Measurements from ENCODE around the gene CYB561. TPM values are rescaled to one million over a fixed set of nuclear protein-coding genes. Genes with fewer than 3 reads are reported as not detected.

The CYB561 gene
- total and polyA plus RNA-seq, 9 of the 15 experiments (the other 6 are each of a cell fraction or from before 2014, with no cell fraction given) = 4.0 to 30.8 (median 17.4) TPM

DNA sequence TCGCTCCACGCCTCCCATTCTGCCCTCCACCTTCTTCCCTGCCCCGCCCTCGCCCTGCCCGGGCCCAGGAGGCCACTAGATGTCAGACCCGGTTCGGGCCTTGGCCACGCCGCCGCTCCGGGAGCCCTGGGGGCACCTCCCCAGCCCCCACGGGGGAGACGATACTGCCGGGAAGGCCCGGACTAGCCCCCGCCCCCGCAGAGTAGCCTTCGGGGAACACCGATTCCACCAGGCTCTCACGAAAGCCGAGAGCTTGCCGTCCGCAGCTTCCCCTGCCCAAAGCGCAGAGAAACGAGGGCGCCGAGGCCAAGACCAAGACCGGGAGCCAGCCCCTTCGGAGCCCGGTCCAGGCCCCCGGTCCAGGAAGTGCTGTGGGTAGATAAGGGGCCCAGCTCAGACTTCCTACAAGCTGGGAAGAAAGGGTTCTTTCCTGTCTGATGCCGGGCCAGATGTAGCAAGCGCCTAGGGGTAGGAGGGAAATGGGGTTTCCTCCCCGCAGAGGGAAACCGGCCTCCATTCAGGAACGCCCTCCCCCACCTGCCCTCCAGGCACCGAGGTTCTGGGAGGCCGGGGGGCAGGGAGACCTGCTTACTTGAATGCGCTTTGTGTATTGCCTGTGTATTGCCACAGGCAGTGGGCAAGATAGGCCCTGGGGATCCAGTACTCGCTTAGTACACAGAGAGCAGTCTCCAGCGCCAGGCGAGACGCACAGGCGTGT, 806 bp upstream of the CYB561 start (continued):
- TF ChIP-seq, protein P1, sequence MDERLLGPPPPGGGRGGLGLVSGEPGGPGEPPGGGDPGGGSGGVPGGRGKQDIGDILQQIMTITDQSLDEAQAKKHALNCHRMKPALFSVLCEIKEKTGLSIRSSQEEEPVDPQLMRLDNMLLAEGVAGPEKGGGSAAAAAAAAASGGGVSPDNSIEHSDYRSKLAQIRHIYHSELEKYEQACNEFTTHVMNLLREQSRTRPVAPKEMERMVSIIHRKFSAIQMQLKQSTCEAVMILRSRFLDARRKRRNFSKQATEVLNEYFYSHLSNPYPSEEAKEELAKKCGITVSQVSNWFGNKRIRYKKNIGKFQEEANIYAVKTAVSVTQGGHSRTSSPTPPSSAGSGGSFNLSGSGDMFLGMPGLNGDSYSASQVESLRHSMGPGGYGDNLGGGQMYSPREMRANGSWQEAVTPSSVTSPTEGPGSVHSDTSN (CRISPR knock-in tag; IDR thresholded peaks at IDR 0.05; ENCODE audit: low read depth) = no peak
- TF ChIP-seq, protein P1 (tag; conservative IDR thresholded peaks at IDR 0.05; ENCODE audit: low read depth) = no peak
- TF ChIP-seq, protein P2, sequence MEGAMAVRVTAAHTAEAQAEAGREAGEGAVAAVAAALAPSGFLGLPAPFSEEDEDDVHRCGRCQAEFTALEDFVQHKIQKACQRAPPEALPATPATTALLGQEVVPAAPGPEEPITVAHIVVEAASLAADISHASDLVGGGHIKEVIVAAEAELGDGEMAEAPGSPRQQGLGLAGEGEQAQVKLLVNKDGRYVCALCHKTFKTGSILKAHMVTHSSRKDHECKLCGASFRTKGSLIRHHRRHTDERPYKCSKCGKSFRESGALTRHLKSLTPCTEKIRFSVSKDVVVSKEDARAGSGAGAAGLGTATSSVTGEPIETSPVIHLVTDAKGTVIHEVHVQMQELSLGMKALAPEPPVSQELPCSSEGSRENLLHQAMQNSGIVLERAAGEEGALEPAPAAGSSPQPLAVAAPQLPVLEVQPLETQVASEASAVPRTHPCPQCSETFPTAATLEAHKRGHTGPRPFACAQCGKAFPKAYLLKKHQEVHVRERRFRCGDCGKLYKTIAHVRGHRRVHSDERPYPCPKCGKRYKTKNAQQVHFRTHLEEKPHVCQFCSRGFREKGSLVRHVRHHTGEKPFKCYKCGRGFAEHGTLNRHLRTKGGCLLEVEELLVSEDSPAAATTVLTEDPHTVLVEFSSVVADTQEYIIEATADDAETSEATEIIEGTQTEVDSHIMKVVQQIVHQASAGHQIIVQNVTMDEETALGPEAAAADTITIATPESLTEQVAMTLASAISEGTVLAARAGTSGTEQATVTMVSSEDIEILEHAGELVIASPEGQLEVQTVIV (CRISPR knock-in tag; IDR thresholded peaks at IDR 0.05; ENCODE audit: borderline replicate concordance) = no peak
- no peak for TF ChIP-seq ZNF384 (IDR thresholded peaks at IDR 0.05; ENCODE audit: low read depth, low read length)
- TF ChIP-seq U2AF2 (optimal IDR thresholded peaks at IDR 0.05; ENCODE audit: low read depth, low read length) = no peak
- TF ChIP-seq, protein P3, sequence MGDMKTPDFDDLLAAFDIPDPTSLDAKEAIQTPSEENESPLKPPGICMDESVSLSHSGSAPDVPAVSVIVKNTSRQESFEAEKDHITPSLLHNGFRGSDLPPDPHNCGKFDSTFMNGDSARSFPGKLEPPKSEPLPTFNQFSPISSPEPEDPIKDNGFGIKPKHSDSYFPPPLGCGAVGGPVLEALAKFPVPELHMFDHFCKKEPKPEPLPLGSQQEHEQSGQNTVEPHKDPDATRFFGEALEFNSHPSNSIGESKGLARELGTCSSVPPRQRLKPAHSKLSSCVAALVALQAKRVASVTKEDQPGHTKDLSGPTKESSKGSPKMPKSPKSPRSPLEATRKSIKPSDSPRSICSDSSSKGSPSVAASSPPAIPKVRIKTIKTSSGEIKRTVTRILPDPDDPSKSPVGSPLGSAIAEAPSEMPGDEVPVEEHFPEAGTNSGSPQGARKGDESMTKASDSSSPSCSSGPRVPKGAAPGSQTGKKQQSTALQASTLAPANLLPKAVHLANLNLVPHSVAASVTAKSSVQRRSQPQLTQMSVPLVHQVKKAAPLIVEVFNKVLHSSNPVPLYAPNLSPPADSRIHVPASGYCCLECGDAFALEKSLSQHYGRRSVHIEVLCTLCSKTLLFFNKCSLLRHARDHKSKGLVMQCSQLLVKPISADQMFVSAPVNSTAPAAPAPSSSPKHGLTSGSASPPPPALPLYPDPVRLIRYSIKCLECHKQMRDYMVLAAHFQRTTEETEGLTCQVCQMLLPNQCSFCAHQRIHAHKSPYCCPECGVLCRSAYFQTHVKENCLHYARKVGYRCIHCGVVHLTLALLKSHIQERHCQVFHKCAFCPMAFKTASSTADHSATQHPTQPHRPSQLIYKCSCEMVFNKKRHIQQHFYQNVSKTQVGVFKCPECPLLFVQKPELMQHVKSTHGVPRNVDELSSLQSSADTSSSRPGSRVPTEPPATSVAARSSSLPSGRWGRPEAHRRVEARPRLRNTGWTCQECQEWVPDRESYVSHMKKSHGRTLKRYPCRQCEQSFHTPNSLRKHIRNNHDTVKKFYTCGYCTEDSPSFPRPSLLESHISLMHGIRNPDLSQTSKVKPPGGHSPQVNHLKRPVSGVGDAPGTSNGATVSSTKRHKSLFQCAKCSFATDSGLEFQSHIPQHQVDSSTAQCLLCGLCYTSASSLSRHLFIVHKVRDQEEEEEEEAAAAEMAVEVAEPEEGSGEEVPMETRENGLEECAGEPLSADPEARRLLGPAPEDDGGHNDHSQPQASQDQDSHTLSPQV (IDR thresholded peaks at IDR 0.05) = peak; percentile 85
- TF ChIP-seq, protein P4, sequence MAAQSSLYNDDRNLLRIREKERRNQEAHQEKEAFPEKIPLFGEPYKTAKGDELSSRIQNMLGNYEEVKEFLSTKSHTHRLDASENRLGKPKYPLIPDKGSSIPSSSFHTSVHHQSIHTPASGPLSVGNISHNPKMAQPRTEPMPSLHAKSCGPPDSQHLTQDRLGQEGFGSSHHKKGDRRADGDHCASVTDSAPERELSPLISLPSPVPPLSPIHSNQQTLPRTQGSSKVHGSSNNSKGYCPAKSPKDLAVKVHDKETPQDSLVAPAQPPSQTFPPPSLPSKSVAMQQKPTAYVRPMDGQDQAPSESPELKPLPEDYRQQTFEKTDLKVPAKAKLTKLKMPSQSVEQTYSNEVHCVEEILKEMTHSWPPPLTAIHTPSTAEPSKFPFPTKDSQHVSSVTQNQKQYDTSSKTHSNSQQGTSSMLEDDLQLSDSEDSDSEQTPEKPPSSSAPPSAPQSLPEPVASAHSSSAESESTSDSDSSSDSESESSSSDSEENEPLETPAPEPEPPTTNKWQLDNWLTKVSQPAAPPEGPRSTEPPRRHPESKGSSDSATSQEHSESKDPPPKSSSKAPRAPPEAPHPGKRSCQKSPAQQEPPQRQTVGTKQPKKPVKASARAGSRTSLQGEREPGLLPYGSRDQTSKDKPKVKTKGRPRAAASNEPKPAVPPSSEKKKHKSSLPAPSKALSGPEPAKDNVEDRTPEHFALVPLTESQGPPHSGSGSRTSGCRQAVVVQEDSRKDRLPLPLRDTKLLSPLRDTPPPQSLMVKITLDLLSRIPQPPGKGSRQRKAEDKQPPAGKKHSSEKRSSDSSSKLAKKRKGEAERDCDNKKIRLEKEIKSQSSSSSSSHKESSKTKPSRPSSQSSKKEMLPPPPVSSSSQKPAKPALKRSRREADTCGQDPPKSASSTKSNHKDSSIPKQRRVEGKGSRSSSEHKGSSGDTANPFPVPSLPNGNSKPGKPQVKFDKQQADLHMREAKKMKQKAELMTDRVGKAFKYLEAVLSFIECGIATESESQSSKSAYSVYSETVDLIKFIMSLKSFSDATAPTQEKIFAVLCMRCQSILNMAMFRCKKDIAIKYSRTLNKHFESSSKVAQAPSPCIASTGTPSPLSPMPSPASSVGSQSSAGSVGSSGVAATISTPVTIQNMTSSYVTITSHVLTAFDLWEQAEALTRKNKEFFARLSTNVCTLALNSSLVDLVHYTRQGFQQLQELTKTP (IDR thresholded peaks at IDR 0.05; ENCODE audit: low read depth in 1 of 2, partially characterized antibody in 2 of 2) = no peak
- TF ChIP-seq ZNF217 (CRISPR knock-in tag; IDR thresholded peaks at IDR 0.05) = no peak
- TF ChIP-seq, protein P5, sequence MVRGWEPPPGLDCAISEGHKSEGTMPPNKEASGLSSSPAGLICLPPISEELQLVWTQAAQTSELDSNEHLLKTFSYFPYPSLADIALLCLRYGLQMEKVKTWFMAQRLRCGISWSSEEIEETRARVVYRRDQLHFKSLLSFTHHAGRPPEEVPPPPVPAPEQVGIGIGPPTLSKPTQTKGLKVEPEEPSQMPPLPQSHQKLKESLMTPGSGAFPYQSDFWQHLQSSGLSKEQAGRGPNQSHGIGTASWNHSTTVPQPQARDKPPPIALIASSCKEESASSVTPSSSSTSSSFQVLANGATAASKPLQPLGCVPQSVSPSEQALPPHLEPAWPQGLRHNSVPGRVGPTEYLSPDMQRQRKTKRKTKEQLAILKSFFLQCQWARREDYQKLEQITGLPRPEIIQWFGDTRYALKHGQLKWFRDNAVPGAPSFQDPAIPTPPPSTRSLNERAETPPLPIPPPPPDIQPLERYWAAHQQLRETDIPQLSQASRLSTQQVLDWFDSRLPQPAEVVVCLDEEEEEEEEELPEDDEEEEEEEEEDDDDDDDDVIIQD (CRISPR knock-in tag; IDR thresholded peaks at IDR 0.05) = 0 out of 2 replicates have a peak, but pooled peaks have one; percentile 23
